22Rv1 (cell line): Measurements from ENCODE around the gene OXT.

Experiments
- ZFX ChIP-seq: fragments of 450-650 bp; IDR thresholded peaks from 2 replicates; pipeline ENCODE4 v1.6.1; 2017; ENCODE audit warnings: antibody characterized with exemption, borderline replicate concordance
- TF ChIP-seq, protein P1 (sequence below): fragments of 450-650 bp; IDR thresholded peaks from 2 replicates; pipeline ENCODE4 v1.5.1; 2017; ENCODE audit warnings: mild to moderate bottlenecking

DNA sequence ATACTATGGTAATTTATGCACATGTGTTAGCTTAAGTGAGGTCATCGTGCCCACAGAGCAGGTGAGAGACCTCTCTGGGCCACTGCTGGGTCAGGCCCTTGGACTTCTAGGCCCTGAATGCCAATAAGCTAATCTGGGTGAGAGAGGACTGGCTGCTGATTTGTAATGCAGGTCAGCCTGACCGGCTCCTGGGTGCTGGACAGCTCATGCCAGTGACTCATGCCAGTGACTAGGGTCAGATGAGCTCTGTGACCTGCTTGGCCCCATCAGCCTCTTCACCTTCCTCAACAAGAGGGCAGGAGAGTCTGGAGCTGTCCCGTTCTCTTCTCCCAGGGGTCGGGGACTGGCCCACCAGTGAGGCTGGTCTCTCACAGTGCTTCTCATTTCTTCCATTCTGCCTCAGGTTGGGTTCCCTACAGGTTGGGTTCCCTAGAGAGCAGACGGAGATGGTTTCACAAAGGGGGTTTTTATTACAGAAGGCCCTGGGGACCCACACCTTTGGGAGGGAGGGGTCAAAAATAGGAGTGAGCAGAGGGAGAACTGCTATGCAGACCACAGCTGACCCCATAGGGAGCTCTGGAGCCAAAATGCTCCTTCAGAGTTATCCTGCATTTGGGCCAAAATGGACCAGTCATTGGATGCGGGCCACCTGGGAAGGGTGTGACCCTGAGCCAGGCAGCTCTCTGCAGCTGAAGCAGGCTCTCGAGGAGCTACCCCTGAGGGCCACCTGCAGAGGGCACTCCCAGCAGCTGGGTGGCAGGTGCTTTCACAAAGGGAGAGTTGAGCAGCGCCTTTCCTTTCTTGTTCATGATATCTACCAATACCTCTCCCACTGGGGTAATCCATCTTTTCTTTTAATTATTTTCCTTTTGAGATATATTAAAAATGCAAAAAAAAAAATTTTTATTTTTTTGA, 2.2 kb upstream of the OXT start:
- TF ChIP-seq, protein P1, sequence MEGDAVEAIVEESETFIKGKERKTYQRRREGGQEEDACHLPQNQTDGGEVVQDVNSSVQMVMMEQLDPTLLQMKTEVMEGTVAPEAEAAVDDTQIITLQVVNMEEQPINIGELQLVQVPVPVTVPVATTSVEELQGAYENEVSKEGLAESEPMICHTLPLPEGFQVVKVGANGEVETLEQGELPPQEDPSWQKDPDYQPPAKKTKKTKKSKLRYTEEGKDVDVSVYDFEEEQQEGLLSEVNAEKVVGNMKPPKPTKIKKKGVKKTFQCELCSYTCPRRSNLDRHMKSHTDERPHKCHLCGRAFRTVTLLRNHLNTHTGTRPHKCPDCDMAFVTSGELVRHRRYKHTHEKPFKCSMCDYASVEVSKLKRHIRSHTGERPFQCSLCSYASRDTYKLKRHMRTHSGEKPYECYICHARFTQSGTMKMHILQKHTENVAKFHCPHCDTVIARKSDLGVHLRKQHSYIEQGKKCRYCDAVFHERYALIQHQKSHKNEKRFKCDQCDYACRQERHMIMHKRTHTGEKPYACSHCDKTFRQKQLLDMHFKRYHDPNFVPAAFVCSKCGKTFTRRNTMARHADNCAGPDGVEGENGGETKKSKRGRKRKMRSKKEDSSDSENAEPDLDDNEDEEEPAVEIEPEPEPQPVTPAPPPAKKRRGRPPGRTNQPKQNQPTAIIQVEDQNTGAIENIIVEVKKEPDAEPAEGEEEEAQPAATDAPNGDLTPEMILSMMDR, result peak; percentile 42; the same call in 1 of the 2 replicates
- no peak for TF ChIP-seq ZFX
